NCI-H69 (cell line): ENCODE results near the gene CFDP1.

ENCODE experiments used
- DNase-seq: peaks from one replicate; lab custom pipeline; 2025; lab: John Stamatoyannopoulos, UW

The CFDP1 gene

DNA sequence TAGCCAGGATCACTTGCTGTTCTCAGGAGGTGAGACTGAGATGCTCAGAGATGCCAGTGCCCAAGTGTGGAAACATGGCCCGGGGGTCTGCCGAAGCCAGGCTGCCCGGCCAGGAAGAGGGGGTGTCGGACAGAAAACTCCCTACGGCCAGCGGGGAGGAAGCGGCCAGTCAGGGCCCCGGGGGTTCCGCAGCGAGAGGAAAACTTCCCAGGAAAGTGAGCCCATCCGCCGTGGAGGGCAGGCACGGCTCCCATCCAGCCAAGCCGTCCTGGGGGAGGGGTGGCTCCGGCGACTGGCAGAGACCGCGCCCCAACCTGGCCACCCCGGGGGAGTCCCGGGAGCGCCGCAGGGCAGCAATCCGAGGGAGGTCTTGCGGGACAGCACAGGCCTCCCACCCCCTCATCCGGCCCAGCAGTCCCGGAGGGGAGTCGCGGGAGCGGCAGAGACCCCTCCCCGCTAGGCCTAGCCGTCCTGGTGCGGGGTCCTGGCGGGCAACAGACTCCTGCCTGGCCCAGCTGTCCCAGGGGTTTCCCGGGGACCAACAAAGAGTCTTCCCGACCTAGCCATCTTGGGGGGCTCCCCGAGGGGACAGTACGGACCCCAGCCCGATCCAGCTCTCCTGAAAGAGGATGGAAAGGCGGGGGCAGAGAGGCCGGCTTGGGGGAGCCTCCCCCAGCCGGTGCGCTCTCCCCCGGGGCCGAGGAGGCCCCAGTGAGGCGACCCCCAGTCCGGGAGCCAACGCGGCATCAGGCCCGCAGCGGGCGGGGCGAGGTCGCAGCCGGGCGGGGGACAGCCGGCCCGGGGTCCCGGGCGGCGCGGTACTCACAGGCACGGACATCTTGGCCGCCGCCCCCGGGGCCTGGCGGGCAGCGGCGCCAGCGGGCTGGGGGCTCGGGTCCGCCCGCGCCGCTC, 168.0 kb downstream of the CFDP1 start:
- peak; percentile 61 for DNase-seq

DNA sequence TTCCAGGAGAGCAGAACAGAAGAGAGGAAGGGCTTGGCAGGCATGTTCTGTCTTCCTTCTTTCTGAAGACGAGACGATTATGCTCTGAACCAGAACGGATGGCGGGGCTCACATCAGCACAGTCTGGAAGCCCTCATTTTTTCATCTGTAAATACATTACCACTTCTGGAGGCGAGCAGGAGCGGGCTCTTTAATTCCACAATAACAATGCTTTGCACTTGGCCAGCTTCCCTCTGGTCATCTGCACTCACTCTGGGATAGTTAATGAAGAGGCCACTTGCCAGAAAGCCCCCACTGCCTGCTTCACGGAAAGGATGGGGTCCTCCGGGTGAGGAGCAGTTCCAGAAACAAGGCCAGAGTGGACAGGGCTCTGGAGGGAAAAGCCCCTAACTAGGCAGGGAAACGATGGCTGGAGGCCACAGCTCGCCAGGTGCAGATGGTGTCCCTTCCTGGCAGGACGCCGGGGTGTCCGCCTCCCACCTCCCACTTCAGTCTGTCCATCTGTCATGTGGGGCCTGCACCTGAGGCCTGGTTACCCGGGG, 168.8 kb downstream of the CFDP1 start:
- peak; percentile 75 for DNase-seq

DNA sequence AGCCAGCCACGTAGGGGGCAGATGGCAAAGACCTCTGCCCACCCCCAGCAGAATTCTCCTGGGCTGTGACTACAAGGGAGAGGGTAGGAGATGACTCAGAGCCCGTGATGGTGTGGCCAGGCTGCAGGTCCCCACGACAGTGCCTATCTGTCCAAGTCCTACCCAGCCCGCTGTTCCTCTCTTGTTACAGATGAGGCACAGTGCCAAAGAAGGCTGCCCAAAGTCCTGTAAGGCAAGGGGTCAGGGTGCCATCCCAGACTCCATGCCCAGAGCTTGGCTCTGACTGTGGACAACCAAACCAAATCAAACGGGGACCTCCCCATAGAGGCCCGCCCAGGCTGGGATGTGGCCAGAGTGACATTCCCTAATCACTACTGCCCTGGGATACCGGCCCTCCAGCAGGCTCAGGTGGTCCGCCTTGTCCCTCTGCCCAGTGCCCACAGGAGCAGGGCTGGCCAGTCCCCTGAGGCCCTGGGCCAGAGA, 169.3 kb downstream of the CFDP1 start:
- peak; percentile 16 for DNase-seq

DNA sequence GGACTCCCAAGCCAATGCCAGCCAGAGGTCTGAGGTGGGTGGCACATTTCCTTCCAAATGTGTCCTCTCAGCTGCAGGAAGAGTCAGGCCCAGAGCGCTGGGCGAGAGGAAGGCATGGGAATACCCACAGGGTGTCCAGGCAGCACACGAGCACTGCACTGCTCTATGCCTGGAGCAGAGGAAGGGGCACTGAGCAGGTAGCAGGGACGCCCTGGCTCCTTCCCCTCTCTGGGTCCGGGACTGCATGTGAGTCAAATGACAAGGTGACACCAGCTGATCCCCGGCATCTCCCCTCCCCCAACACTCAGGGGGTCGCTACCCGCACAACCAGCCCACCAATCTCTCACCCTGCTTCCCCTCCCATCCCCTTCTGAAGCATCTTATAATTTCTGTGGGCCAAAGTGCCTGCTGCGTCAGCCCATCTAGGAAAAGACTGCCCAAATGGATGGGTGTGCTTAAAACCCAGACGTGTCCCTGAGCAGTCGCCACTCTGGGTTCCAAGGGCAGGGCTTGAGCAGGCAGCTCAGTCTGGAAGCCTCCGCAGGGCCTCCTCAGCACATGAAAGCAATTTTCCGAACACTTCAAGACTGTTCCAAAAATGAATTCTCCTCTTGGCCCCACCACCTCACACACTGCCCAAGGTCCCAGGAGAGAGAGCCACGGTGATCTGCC, 169.9 kb downstream of the CFDP1 start:
- DNase-seq = no peak

DNA sequence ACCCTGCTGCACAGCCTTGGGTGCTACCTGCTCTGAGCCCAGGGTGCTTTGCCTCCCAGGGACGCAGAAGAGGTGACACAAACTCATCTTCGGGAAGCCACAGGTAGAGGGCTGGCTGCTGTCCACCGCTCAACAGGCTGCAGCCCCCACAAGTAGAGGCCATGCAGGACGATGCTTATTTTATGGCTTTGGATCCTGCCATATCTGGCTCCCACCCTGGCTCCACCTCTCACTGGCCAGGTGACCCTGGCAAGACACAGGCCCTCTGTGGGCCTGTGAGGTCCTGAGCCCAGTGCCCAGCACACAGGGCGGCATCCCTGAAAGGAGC, 170.5 kb downstream of the CFDP1 start:
- no peak for DNase-seq

DNA sequence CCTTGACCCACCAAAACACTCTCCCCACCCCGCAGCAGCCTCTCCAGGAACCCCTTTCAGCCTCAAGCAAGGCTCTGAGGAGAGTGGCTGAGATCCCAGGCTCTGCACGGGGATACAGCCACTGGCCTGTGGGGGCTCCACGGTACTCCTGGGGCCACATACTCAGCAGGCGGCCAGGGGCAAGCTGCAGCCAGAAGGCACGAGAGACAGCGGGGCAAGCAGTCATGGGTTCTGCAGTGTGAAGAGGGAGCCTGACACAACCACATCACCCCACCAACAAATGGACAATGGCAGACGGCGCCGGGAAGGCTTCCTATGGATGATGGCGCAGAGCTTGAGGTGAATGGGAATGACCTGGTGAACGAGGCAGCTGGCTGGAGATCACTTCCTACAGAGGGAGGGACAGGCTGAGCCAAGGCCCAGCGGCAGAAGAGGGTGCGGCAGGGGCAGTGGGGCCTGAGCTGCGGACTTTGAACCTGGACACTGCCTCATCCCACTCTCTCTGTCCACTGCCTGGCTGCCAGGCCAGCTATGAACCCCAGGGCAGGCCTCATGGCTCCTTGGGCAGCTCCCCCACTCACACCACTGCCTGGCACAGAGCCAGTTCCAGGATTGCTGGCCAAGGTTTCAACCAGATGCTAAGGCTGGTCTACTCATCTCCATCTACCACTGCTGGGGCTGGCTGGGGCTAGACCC, 171.1 kb downstream of the CFDP1 start:
- peak; percentile 27 for DNase-seq

DNA sequence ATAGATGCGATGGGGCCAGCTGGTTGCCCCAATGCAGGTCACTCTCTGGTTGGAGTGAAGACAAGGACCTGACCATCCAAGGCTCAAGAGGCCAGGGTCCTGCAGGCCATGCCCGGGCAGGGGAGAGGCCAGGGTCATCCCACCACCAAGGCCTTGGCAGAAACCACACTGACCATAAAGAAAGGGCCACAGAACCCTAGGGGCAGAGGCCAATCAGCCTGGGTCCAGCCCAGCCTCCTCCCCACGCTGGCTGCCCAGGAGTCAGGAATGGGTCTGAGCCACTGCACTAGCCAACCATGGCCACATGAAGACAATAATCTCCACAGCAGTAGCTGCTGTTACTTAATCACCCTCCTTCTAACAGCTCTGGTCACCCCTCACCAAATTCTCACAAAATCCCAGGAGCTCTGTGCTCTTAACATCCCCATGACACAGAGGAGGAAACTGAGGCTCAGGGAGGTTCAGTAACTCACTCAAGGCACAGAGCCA, 171.7 kb downstream of the CFDP1 start:
- DNase-seq = no peak

DNA sequence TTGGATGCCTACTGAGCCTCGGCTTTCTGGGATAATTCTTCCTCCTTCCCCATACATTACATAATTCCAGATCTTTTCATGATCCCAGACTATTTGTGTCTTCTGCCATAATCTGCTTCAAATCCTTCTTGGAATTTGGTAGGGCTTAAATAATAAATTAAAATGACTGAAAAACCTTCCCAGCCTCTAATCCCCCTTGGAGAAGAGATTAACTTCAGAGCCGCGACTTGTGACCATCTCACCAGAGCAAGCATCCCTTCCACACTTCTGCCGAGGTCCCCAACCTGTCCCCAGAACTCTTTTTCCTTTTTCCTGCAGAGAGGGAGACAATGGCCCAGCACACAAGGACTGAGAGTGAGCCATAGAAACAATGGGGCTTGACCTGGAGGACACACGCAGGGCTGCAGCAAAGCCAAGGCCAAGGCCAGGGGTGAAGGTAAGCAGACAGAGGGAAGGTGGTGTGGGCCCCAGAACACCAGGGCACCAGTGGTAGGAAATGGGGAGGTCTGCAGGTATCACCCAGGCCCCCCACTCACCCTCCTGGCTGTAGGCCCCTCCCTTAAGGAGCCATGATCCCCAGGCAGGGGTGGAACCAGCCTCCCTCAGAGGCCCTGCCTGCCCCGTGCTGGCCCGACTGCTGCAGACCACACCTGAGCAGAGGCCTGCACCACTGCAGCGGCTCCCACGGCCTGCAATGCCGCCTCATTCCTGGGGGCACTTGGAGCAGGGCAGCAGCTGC, 172.3 kb downstream of the CFDP1 start:
- DNase-seq = no peak

DNA sequence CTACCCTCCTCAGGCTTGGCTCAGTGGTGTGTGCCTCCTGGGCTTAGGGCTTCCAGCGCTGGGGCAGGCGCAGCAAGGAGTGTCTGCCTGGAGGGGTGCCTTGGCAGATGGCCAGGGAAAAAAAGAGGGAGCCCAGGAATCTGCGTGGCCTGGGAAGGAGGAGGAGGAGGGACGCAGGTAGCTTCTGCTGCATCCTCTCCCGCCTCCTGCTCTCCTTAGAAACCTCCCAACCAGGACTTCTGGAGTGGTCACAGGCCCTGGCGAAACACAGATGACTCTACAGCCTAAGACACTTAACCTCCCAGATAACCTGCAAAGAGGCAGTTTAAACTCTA, 174.5 kb downstream of the CFDP1 start:
- DNase-seq = peak; percentile 17

DNA sequence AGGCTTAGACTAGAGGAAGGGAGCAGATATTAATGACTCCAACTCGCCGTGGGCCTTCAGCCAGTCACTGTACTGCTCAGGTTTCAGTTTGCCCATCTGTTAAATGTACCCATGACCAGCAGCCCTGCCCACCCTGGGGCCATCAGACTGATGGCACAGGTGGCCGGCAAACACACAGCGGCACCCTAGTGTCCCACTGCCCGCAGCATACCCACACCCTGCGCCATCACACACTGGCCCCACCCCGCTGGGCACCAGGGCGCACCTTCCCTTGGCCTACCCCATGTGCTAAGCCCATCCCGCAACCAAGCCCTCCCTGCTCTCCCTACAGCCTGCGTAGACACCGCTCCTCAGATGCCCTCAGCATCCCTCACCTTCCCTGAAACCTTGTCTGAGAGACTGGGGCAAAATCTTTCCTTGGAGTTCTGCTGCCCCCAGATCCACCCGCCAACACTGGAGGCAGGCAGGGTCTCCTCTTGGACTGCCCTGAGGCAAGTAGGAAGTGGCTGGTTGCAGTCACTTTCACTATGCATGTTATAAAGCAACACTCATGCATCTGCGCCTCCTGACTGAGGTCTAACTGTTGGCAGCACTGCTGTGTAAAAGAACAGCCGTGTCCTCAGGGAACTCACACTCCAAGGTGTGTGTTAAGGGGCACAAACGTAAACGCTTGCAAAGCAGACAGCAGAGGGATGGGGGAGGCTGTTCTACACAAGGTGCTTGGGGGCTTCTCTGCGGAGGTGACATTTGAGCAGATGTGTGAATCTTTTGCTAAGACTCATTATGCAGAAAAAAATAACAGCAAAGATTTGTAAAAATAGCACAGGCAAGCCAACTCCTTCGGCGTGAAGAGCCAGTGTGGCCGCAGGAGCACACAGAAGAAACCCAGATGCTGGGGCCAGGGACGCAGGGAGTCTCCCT, 175.2 kb downstream of the CFDP1 start:
- peak; percentile 40 for DNase-seq

DNA sequence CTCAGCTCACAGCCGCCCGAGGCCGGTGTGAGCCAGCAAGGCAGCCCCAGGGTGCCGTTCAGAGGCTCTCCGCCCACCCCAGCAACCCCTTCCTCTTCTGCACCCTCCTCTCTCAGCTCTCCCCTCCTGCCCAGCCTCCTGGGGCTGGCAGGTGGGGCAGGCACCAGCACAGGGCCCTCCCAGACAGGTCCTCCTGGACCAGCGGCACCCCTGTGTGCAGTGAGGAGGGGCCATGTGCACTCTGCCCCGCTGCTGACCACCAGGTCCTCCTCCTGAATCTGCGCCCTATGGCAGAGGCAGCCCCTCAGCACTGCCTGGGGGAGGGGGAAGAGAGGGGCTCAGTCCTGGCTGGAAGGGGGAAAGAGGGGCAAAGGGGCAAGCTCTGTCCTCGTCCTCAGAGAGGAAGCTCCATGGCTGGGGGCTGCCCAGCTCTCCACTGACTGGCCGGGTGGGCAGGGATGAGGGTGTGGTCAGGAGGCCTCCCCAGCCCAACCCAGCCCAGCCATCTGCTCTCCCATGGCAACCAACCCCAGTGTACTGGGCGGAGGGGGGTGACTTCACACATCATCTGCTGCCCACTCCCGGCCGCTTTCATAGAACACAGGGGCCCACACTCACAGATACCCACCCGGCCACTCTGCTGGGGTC, 176.5 kb downstream of the CFDP1 start:
- peak; percentile 82 for DNase-seq

DNA sequence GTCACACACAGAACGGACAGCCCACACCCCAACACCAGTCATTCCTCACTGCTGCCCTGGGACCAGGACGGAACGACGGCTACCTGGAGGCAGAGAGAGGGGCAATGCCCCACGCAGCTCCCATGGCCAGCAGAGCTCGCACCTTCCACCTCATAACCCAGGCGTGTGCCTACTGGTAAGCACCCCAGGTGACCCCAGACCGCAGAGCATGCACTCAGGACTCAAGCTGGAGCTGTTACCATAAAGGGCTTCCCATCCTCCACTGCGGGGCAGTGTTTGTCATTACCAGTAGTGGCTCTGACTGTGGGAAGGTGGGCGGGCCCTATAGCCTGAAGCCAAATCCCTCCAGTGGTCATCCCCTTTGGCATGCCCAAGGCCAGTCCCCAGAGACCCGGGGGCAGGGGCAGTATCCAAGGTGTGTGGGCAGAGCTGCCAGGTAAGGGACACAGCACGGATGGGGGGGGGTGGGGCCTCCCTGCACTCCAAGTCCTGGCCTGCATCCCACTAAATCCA, 177.2 kb downstream of the CFDP1 start:
- peak; percentile 36 for DNase-seq

DNA sequence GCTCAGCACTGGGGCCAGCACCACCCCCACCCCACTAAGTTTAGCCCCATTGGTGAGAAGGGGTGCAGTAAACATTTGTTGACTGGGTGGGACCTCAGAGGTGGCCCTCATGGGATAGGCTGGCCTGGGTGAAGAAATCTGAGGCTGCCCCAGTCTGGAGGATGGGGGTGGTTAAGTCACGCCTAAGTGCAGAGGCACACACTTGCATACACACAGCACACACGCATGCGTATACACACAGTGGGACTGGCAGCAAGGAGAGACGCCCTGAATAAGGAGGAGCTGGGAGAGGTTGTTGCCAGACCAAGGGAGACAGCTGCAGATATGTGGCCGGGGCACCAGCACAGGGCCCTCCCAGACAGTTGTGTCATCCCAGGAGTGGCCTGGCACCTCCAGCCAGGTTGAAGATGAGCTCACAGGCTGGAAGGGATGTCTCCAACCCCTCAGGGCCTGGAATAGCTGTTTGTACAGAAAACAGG, 178.9 kb downstream of the CFDP1 start:
- DNase-seq = peak; percentile 6

DNA sequence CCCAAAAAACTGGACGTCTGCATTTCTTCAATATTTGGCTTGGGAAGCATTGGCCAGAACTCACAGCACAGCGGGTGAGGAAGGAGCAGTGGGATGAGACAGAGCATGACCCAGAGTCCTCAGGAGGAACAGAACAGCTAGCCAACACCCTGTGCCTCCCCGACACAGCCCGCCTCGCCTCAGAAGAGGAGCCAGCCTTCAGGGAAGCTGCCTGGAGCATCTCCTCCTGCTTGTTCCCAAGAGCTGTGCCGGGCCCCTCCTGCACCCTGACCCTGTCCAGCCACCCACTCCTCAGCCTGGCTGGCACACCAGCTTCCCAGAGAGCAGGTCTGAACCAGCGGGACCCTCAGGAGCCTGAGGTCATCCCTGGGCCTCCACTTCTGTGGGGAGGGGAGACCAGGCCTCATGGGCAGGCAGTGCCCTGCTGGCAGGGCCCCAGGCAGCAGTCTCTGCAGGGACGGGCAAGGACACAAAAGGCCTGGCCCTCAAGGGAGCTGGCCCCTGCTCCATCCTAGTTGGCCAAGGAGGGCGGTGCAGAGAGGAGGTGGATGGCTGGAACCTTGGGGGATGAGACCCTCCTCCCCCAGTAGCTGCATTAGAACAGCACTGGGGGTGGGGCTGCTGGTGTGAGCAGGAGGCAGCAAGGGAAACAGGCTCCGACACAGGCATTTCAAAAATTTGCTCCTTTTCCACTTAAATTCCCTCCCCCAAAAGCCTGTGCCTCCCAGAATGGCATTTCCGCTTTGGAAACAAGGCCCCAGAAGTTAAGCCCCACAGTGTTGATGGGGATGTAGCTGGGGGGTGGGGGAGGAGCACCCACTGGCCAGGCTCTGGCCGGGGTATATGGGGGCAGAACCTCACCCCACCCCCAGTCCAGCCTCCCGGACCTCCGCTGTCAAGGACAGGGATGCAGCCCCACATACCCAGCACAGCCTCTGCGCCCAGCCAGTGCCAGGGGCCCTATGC, 180.1 kb downstream of the CFDP1 start:
- no peak for DNase-seq

DNA sequence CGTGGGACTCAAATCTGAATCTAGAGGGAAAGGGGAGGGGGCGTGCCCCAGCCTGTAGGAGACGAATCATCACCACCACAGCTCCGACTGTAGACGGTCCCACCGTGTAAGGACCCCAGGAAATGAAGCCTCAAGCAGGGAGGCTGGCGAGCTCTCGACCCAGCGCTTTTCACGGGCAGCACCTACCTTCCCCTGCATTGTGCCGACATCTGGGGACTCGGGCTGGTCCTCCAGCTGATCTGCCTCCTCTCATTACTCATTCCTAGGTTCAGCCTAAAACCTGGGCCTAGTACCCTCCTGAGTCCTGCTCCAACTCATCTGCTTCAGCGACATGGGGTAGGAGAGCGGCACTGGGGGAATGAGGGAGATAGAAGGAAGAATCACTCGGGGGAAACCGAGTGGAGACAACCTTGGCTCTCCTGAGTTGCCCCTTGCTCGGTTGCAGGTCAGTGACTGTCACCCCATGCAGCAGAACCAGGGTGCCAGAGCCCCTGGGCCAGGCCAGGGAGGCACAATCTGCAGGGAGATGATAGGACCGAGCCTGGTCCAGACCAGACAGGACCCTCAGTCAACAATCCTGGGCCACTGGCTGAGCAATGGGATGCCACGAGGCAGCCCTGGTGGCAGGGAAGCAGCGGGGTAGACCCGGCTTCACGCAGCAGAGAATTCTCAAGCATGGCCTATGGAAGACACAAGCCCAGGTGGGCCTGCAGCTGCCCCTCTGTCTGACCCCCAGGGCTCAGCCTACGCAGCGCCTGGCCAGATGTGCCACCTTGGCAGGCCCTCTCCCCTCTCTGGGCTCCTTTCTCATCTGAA, 181.0 kb downstream of the CFDP1 start:
- DNase-seq = no peak

DNA sequence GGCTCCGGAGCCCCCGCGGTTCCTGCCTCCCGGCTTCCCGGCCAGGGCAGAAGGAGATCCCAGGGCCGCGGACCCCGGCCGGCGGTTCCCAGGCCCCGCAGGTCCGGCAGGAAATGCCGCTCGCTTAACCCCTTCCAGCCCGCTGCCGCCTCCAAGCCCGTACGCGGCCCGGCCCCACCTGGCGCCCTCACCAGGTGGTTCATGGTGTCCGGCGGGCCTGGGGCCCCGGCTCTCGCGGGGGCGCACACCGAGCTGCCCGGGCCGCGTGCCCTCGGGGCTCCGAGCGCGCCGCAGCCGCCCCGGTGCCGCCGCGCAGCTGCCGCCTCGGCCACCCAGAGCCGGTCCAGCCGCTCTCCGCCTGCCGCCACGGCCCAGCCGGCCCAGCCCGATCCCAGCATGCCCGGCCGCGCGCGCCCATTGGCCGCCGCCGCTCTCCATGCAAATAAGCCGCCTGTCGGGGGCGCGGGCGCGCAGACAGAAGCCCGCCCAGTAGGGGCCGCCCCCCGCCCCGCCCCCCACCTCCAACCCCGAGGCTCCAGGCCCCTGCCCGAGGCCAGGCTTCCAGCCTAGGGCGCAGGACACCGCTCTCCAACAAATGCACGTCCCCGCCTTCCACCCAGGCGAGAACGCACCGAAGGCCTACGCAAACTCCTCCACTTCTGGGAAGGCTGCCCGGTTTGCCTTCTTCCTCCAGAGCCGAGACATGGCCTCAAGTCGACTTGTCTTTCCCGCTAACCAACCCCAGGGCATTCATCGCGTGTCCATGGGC, 181.8 kb downstream of the CFDP1 start, which contains the start of gene BCAR1:
Gene BCAR1 (minus strand): TSS at position 345 of the 769 bp plus-strand sequence. CDS start 142 bp downstream, at position 203.
- DNase-seq = peak; percentile 84

DNA sequence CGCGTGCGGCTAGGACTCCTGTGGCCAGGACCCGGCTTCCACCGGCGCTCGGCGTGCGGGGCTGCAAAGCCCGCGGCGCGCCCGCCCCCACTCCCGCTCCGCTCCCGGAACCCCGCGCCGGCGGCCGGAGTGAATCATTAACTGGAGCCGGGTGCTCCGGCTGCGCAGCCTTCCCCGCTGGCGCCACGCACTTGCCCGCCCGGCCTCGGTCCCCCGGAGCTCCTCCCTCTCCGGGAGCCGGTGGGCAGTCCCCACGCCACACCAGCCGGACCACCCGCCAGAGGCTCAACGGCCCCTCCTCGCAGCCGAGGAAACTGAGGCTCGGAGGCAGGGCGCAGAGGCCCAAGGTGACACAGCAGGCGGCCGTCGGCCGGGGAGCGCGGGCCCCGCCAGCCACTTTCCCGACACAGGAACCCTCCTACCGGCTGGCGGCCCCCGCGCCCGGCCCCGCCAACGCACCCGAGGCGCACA, 182.5 kb downstream of the CFDP1 start:
- DNase-seq = peak; percentile 42
